HG03095 (cell line): Measurements from ENCODE around the gene B3GNT8.
"Not testable (repeated sequence)": the region's sequence is repeated elsewhere in the genome, so short reads cannot be mapped to it uniquely, and the experiment has no call there.

Source experiments
- ATAC-seq: cut with Tn5 transposase; IDR thresholded peaks from one replicate; pipeline ENCODE4 v1.9.1; 2021; ENCODE audit warnings: moderate library complexity; ENCODE audit not compliant: unreplicated experiment

Gene B3GNT8

GRCh38 chr19:41395355-41395754, 31.8 kb downstream of the B3GNT8 start:
- ATAC-seq: no peak

GRCh38 chr19:41392775-41393174, 34.4 kb downstream of the B3GNT8 start:
- no peak for ATAC-seq

- ATAC-seq: no peak
Measured at GRCh38 chr19:41391618-41392017, 35.6 kb downstream of the B3GNT8 start.

- no peak for ATAC-seq
Measured at GRCh38 chr19:41386442-41386841, 40.7 kb downstream of the B3GNT8 start.

- no peak for ATAC-seq
Measured at GRCh38 chr19:41384351-41384750, 42.8 kb downstream of the B3GNT8 start.

GRCh38 chr19:41381536-41381935, 45.6 kb downstream of the B3GNT8 start:
- not testable (repeated sequence) for ATAC-seq

GRCh38 chr19:41377977-41378709, 49.0 kb downstream of the B3GNT8 start:
- ATAC-seq: no peak

GRCh38 chr19:41376998-41377365, 50.2 kb downstream of the B3GNT8 start:
- ATAC-seq: no peak

GRCh38 chr19:41376241-41376997, 50.8 kb downstream of the B3GNT8 start, which contains the start of gene TMEM91:
Gene TMEM91 (plus strand): TSS chr19:41376533. CDS start chr19:41378310, 1,777 bp downstream.
- no peak for ATAC-seq
